CD14-positive monocyte (primary cell): ENCODE data around the gene RANBP3. TPM values are rescaled to one million over a fixed set of nuclear protein-coding genes. Genes with fewer than 3 reads are reported as not detected.

Experiments
- DNase-seq, 3 donors: peaks; one replicate each; pipeline ENCODE4 v3.0.0-alpha.2; 2011 to 2022
- H2AFZ ChIP-seq: 2 replicates; pipeline ENCODE4 v1.6.0; 2012; ENCODE audit warnings: mild to moderate bottlenecking, low read depth, low read length, inconsistent platforms; ENCODE audit not compliant: insufficient read depth, poor library complexity, severe bottlenecking
- H3K27ac ChIP-seq, 2 donors: 1 replicate in 1 of 2; 2 replicates in 1 of 2; pipeline ENCODE4 v1.5.1; 2012 to 2013; ENCODE audit warnings: low read length in 2 of 2, control low read depth in 1 of 2, inconsistent platforms in 1 of 2, low read depth in 1 of 2, mild to moderate bottlenecking in 1 of 2
- H3K27me3 ChIP-seq, 2 donors: one replicate each; pipeline versions ENCODE4 v1.6.0 to v1.6.1; 2011 to 2013; ENCODE audit warnings: low read length in 2 of 2; ENCODE audit not compliant: control insufficient read depth in 2 of 2, insufficient read depth in 2 of 2
- H3K36me3 ChIP-seq, 2 donors: replicated peaks in 1 of 2; 1 replicate in 1 of 2; 2 replicates in 1 of 2; pipeline versions ENCODE4 v1.5.1 to v1.6.1; 2012 to 2013; ENCODE audit warnings: low read length in 2 of 2, control low read depth in 1 of 2, inconsistent platforms in 1 of 2, mild to moderate bottlenecking in 1 of 2; ENCODE audit not compliant: insufficient read depth in 2 of 2, control insufficient read depth in 1 of 2
- H3K4me1 ChIP-seq, 2 donors: 1 replicate in 1 of 2; 2 replicates in 1 of 2; pipeline versions ENCODE4 v1.5.1 to v1.6.1; 2012 to 2013; ENCODE audit warnings: low read length in 2 of 2, control low read depth in 1 of 2, inconsistent platforms in 1 of 2, mild to moderate bottlenecking in 1 of 2, moderate library complexity in 1 of 2; ENCODE audit not compliant: insufficient read depth in 2 of 2, control insufficient read depth in 1 of 2
- H3K4me2 ChIP-seq: replicated peaks from 2 replicates; pipeline ENCODE3; 2012; ENCODE audit warnings: low read length, moderate library complexity, mild to moderate bottlenecking; ENCODE audit not compliant: poor library complexity, severe bottlenecking; ENCODE audit errors: extremely low read depth
- H3K4me3 ChIP-seq, 3 experiments: fragments of 200-600 bp in 1 of 3; sonication (generic) in 1 of 3; replicated peaks in 1 of 3; 1 replicate in 2 of 3; 2 replicates in 1 of 3; pipeline ENCODE4 v1.5.1; 2011 to 2013; ENCODE audit warnings: low read length in 3 of 3, mild to moderate bottlenecking in 3 of 3, control low read depth in 2 of 3, low read depth in 2 of 3, inconsistent platforms in 1 of 3, moderate library complexity in 1 of 3
- H3K79me2 ChIP-seq: 2 replicates; pipeline ENCODE4 v1.6.0; 2012; ENCODE audit warnings: mild to moderate bottlenecking, control low read depth, inconsistent platforms, low read length, moderate library complexity; ENCODE audit not compliant: insufficient read depth
- H3K9ac ChIP-seq: 2 replicates; pipeline ENCODE4 v1.6.0; 2017; ENCODE audit warnings: low read length, mild to moderate bottlenecking; ENCODE audit not compliant: insufficient read depth, poor library complexity, severe bottlenecking
- H3K9me3 ChIP-seq, 2 donors: replicated peaks in 1 of 2; 1 replicate in 1 of 2; 2 replicates in 1 of 2; pipeline versions ENCODE4 v1.5.1 to v1.6.1; 2012 to 2013; ENCODE audit warnings: low read length in 2 of 2, control low read depth in 1 of 2; ENCODE audit not compliant: control insufficient read depth in 1 of 2, insufficient read depth in 1 of 2
- H4K20me1 ChIP-seq: 2 replicates; pipeline ENCODE4 v1.6.0; 2012; ENCODE audit warnings: mild to moderate bottlenecking, low read length, control low read depth, moderate library complexity; ENCODE audit not compliant: insufficient read depth
- H3K27ac Mint-ChIP-seq, 7 donors: one replicate each; pipeline ENCODE4 v1.8.0; 2020; ENCODE audit warnings: mild to moderate bottlenecking in 7 of 7, mixed read lengths in 7 of 7, moderate library complexity in 6 of 7, inconsistent platforms in 2 of 7
- H3K27me3 Mint-ChIP-seq, 3 donors: one replicate each; pipeline ENCODE4 v1.8.0; 2021 to 2022; ENCODE audit warnings: low read depth in 3 of 3, mild to moderate bottlenecking in 3 of 3, mixed read lengths in 3 of 3, moderate library complexity in 3 of 3, inconsistent platforms in 1 of 3
- H3K36me3 Mint-ChIP-seq, 2 donors: one replicate each; pipeline ENCODE4 v1.8.0; 2020; ENCODE audit warnings: mixed read lengths in 2 of 2, inconsistent platforms in 1 of 2, mild to moderate bottlenecking in 1 of 2
- H3K4me1 Mint-ChIP-seq: one replicate; pipeline ENCODE4 v1.8.0; 2020; ENCODE audit warnings: mild to moderate bottlenecking, mixed read lengths
- H3K4me3 Mint-ChIP-seq, 2 donors: one replicate each; pipeline ENCODE4 v1.8.0; 2020; ENCODE audit warnings: mild to moderate bottlenecking in 2 of 2, mixed read lengths in 2 of 2, moderate library complexity in 1 of 2
- H3K9me3 Mint-ChIP-seq, 7 donors: one replicate each; pipeline ENCODE4 v1.8.0; 2020 to 2022; ENCODE audit warnings: mixed read lengths in 7 of 7, mild to moderate bottlenecking in 6 of 7, moderate library complexity in 6 of 7, inconsistent platforms in 2 of 7
- WGBS: methylation state at CpG from one replicate; pipeline ENCODE4 v1.1.5; 2013; ENCODE audit warnings: missing lambda C conversion rate; ENCODE audit not compliant: insufficient coverage; 5-methylcytosine and 5-hydroxymethylcytosine counted together
- intact Hi-C, 2 donors: fragments of 100-400 bp; cut with micrococcal nuclease; formaldehyde crosslinking; loops; one replicate each; pipeline versions ENCODE4 v1.15.0 to v1.15.1; 2023
- polyA plus RNA-seq, 3 donors: library from polyadenylated mRNA; depleted of rRNA in 1 of 3; unstranded in 2 of 3; stranded (reverse) in 1 of 3; fragments of 300-500 nt in 2 of 3; fragments of >200 nt in 1 of 3; fragmentation: Illumina TruSeq in 2 of 3; gene quantifications; 1 replicate in 2 of 3; 2 replicates in 1 of 3; pipeline ENCODE4 v1.2.3, GENCODE V29; 2012 to 2021
- TF ChIP-seq, protein P1 (sequence below): fragments of 200-600 bp; IDR thresholded peaks from one replicate; pipeline ENCODE4 v1.8.0; 2022; ENCODE audit warnings: antibody characterized with exemption, mild to moderate bottlenecking

The RANBP3 gene
- polyA plus RNA-seq, 3 donors = 4.5 to 49.5 (median 8.1) TPM

DNA sequence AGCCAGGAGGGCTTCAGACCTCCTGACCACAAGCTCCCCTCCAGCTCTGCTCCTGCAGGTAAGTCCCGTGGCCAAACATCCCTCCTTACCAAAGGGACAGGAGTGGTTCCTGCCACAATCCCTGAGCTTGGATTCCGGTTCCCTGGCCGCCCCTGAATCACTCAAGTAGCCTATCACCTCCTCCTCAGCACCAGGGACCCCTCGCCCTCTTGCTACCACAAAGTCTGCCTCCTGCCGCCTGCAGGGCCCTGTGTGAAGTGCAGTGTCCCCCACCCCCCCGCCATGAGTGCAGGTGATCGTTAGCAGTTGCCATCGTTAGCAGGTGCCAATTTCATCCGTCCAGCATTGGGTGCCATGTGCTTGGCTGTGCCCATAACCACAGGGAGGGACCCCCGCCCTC lies 40.8 kb upstream of the RANBP3 start:
- peak overlapping the region in 1 of 7 donors; percentile 61 for H3K27ac Mint-ChIP-seq
- TF ChIP-seq, protein P1, sequence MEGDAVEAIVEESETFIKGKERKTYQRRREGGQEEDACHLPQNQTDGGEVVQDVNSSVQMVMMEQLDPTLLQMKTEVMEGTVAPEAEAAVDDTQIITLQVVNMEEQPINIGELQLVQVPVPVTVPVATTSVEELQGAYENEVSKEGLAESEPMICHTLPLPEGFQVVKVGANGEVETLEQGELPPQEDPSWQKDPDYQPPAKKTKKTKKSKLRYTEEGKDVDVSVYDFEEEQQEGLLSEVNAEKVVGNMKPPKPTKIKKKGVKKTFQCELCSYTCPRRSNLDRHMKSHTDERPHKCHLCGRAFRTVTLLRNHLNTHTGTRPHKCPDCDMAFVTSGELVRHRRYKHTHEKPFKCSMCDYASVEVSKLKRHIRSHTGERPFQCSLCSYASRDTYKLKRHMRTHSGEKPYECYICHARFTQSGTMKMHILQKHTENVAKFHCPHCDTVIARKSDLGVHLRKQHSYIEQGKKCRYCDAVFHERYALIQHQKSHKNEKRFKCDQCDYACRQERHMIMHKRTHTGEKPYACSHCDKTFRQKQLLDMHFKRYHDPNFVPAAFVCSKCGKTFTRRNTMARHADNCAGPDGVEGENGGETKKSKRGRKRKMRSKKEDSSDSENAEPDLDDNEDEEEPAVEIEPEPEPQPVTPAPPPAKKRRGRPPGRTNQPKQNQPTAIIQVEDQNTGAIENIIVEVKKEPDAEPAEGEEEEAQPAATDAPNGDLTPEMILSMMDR = no peak
- Histone ChIP-seq H3K27me3 (no peaks in the 10 kb centered on the region), H3K4me3 (no peak overlapping the region), H3K4me1 (no peaks in the 10 kb centered on the region), H3K36me3 (no peaks in the 10 kb centered on the region), H3K9ac (no peak overlapping the region), H4K20me1 (no peaks in the 10 kb centered on the region), H3K9me3 (no peaks in the 10 kb centered on the region), H3K79me2 (no peaks in the 10 kb centered on the region), H2AFZ (no peak overlapping the region), H3K4me2 (no peak overlapping the region), H3K27ac (no peak overlapping the region)
- H3K36me3 Mint-ChIP-seq = peaks cover 0 to 22% of the 10 kb centered on the region in 2 donors
- 84% methylated on average over 10 of the region's 10 CpGs for WGBS
- intact Hi-C loops = no loop called here
- no peaks in the 10 kb centered on the region for H3K9me3 Mint-ChIP-seq
- H3K27me3 Mint-ChIP-seq = peaks cover 0 to 4% (median 0%) of the 10 kb centered on the region in 3 donors
- H3K4me1 Mint-ChIP-seq = peaks cover 5% of the 10 kb centered on the region
- no peak overlapping the region for H3K4me3 Mint-ChIP-seq
- DNase-seq = no peak

DNA sequence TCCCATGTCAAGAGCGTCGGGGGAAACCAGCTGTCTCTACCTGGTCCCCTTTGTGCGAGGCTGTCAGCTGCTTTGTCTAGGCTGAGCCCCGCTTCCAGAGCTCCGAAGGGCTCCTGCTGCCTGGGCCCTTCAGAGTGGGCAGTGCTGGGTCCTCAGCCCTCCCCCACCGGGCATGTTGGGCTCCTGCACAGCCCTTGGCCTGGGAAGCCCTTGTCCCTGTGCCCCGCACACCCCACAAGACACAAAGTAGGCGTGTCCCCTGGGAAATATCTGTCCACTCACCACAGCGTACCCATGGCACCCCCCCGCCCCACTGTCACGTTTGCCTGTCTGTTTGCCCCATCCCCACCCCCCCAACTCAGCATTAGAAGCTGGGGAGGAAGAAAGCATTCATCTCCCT lies 39.6 kb upstream of the RANBP3 start:
- TF ChIP-seq, protein P1 = no peak
- H3K4me2 ChIP-seq = no peak overlapping the region

More for the DNA sequence above, 39.6 kb upstream of the RANBP3 start:
- Mint-ChIP-seq H3K9me3 (no peaks in the 10 kb centered on the region), H3K4me1 (peaks cover 5% of the 10 kb centered on the region), H3K27me3 (peaks cover 0 to 4% (median 0%) of the 10 kb centered on the region in 3 donors), H3K4me3 (no peak overlapping the region), H3K27ac (no peak overlapping the region), H3K36me3 (peaks cover 0 to 22% of the 10 kb centered on the region in 2 donors)
- WGBS = 97% methylated on average over 6 of the region's 11 CpGs
- no peak overlapping the region for H3K4me3 ChIP-seq
- H3K9ac ChIP-seq = no peak overlapping the region
- H4K20me1 ChIP-seq = no peaks in the 10 kb centered on the region
- no peak overlapping the region for H3K27ac ChIP-seq
- no peaks in the 10 kb centered on the region for H3K36me3 ChIP-seq
- H3K9me3 ChIP-seq = no peaks in the 10 kb centered on the region
- no peak for DNase-seq
- no peak overlapping the region for H2AFZ ChIP-seq
- H3K27me3 ChIP-seq = no peaks in the 10 kb centered on the region
- intact Hi-C loops = no loop called here
- no peaks in the 10 kb centered on the region for H3K4me1 ChIP-seq
- no peaks in the 10 kb centered on the region for H3K79me2 ChIP-seq
